Trophoblast cell (in vitro differentiated cells and primary cell): ENCODE measurements around the gene ST6GALNAC3.

Experiments
- DNase-seq, 2 donors: peaks; one replicate each; pipeline ENCODE4 v3.0.0-alpha.2; 2016
- H2AFZ ChIP-seq: 2 replicates; pipeline ENCODE4 v1.6.1; 2013; ENCODE audit warnings: low read length, moderate library complexity, mild to moderate bottlenecking; ENCODE audit not compliant: insufficient read depth, poor library complexity
- H2AK5ac ChIP-seq: 2 replicates; pipeline ENCODE4 v1.6.1; 2013; ENCODE audit warnings: mild to moderate bottlenecking, low read length
- H2BK120ac ChIP-seq: 2 replicates; pipeline ENCODE4 v1.6.1; 2013; ENCODE audit warnings: low read length, mild to moderate bottlenecking, moderate library complexity; ENCODE audit not compliant: insufficient read depth, poor library complexity
- H2BK12ac ChIP-seq: 2 replicates; pipeline ENCODE4 v1.6.1; 2013; ENCODE audit warnings: mild to moderate bottlenecking, low read length, moderate library complexity
- H2BK5ac ChIP-seq: 2 replicates; pipeline ENCODE4 v1.6.1; 2013; ENCODE audit warnings: low read length, low read depth, moderate library complexity, mild to moderate bottlenecking; ENCODE audit not compliant: poor library complexity
- H3K14ac ChIP-seq: 2 replicates; pipeline ENCODE4 v1.6.1; 2013; ENCODE audit warnings: mild to moderate bottlenecking, low read length
- H3K18ac ChIP-seq: 2 replicates; pipeline ENCODE4 v1.6.1; 2013; ENCODE audit warnings: mild to moderate bottlenecking, low read length
- H3K23ac ChIP-seq: 2 replicates; pipeline ENCODE4 v1.6.1; 2013; ENCODE audit warnings: low read length
- H3K27ac ChIP-seq: 2 replicates; pipeline ENCODE4 v1.5.1; 2013; ENCODE audit warnings: low read depth, mild to moderate bottlenecking, inconsistent platforms, low read length, moderate library complexity
- H3K27me3 ChIP-seq: 2 replicates; pipeline ENCODE4 v1.6.1; 2013; ENCODE audit warnings: inconsistent platforms, mild to moderate bottlenecking, low read length, moderate library complexity; ENCODE audit not compliant: insufficient read depth
- H3K36me3 ChIP-seq, 2 experiments: 1 replicate in 1 of 2; 2 replicates in 1 of 2; pipeline ENCODE4 v1.6.1; 2013; ENCODE audit warnings: low read length in 2 of 2, mild to moderate bottlenecking in 2 of 2, moderate library complexity in 1 of 2; ENCODE audit not compliant: insufficient read depth in 2 of 2, control insufficient read depth in 1 of 2
- H3K4ac ChIP-seq: 2 replicates; pipeline ENCODE4 v1.6.1; 2013; ENCODE audit warnings: low read depth, mild to moderate bottlenecking, low read length, moderate library complexity
- H3K4me1 ChIP-seq, 2 experiments: 1 replicate in 1 of 2; 2 replicates in 1 of 2; pipeline ENCODE4 v1.6.1; 2013; ENCODE audit warnings: low read length in 2 of 2, mild to moderate bottlenecking in 2 of 2, moderate library complexity in 1 of 2; ENCODE audit not compliant: insufficient read depth in 2 of 2, control insufficient read depth in 1 of 2
- H3K4me2 ChIP-seq: 2 replicates; pipeline ENCODE4 v1.6.1; 2013; ENCODE audit warnings: inconsistent platforms, mild to moderate bottlenecking, low read length, moderate library complexity
- H3K4me3 ChIP-seq: 2 replicates; pipeline ENCODE4 v1.5.1; 2013; ENCODE audit warnings: mild to moderate bottlenecking, low read depth, low read length, inconsistent platforms
- H3K79me1 ChIP-seq: one replicate; pipeline ENCODE4 v1.6.1; 2013; ENCODE audit warnings: low read length
- H3K79me2 ChIP-seq: 2 replicates; pipeline ENCODE4 v1.6.1; 2013; ENCODE audit warnings: low read length, mild to moderate bottlenecking; ENCODE audit not compliant: control insufficient read depth, insufficient read depth, poor library complexity
- H3K9ac ChIP-seq: 2 replicates; pipeline ENCODE4 v1.6.1; 2013; ENCODE audit warnings: mild to moderate bottlenecking, low read length
- H3K9me3 ChIP-seq: 2 replicates; pipeline ENCODE4 v1.6.1; 2013; ENCODE audit warnings: low read depth, mild to moderate bottlenecking, control low read depth, inconsistent platforms, low read length; ENCODE audit not compliant: insufficient read depth
- H4K12ac ChIP-seq: 2 replicates; pipeline ENCODE4 v1.6.1; 2013; ENCODE audit warnings: low read depth, mild to moderate bottlenecking, low read length, moderate library complexity
- H4K8ac ChIP-seq: 2 replicates; pipeline ENCODE4 v1.6.1; 2013; ENCODE audit warnings: low read depth, mild to moderate bottlenecking, low read length, moderate library complexity
- H4K91ac ChIP-seq: one replicate; pipeline ENCODE4 v1.6.1; 2013; ENCODE audit warnings: low read depth, mild to moderate bottlenecking, low read length, moderate library complexity
- WGBS: extraction: QIAGEN DNeasy Blood & Tissue Kit; methylation state at CpG from one replicate; pipeline ENCODE4 v1.1.7; 2013; ENCODE audit warnings: missing lambda C conversion rate; ENCODE audit not compliant: insufficient read length, insufficient coverage; ENCODE audit errors: extremely low coverage; 5-methylcytosine and 5-hydroxymethylcytosine counted together

Gene ST6GALNAC3

GRCh38 chr1:76546354-76546933 lies 471.9 kb downstream of the ST6GALNAC3 start:
- H3K9ac ChIP-seq, result peak overlapping the region; percentile 75
- peak overlapping the region; percentile 92 for H3K23ac ChIP-seq
- no peak overlapping the region for H4K12ac ChIP-seq
- H2BK120ac ChIP-seq, result no peak overlapping the region
- no peak overlapping the region for H2BK12ac ChIP-seq
- no peak overlapping the region for H3K4me3 ChIP-seq
- no peaks in the 10 kb centered on the region for H3K79me1 ChIP-seq
- no peaks in the 10 kb centered on the region for H3K27me3 ChIP-seq
- H2AFZ ChIP-seq, result no peak overlapping the region
- H2BK5ac ChIP-seq, result no peak overlapping the region
- H2AK5ac ChIP-seq, result no peak overlapping the region
- no peaks in the 10 kb centered on the region for H3K9me3 ChIP-seq
- H3K4me1 ChIP-seq, result no peaks in the 10 kb centered on the region
- H3K4me2 ChIP-seq, result no peak overlapping the region
- H3K36me3 ChIP-seq, result no peaks in the 10 kb centered on the region
- H3K79me2 ChIP-seq, result no peaks in the 10 kb centered on the region
- H3K27ac ChIP-seq, result no peak overlapping the region
- DNase-seq, result no peak
- no peak overlapping the region for H3K14ac ChIP-seq
- H4K91ac ChIP-seq, result no peak overlapping the region
- H4K8ac ChIP-seq, result no peak overlapping the region
- no peak overlapping the region for H3K4ac ChIP-seq
- no CpG with 5 or more reads among the region's 3 CpGs for WGBS
- no peak overlapping the region for H3K18ac ChIP-seq

DNA sequence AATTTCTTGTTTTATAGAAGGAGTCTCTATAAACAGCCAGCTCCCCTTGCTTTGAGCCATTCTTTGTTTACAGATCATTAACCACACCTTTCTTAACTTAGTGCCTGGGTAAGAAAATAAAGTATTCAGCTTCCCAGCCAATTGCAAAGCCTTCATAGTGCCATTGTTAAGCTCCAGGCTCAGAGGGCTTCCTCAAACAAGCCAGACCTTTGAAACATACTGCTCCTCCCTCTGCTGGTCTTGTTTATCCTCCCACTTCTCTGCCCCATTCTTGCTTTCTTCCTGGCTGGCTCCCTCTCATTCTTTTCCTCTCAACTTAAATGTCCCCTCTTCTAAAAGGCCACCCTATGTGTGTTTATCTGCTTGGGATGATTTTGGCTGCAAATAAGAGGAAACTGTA lies 473.4 kb downstream of the ST6GALNAC3 start:
- Histone ChIP-seq H2BK5ac (no peak overlapping the region), H3K18ac (no peak overlapping the region), H3K9ac (no peak overlapping the region), H2BK12ac (no peak overlapping the region), H4K12ac (no peak overlapping the region), H4K91ac (no peak overlapping the region), H2AK5ac (no peak overlapping the region), H3K4me3 (no peak overlapping the region), H3K23ac (no peak overlapping the region), H3K14ac (no peak overlapping the region), H2AFZ (no peak overlapping the region), H3K79me1 (no peaks in the 10 kb centered on the region), H3K36me3 (no peaks in the 10 kb centered on the region), H2BK120ac (no peak overlapping the region), H3K4me2 (no peak overlapping the region), H4K8ac (no peak overlapping the region), H3K9me3 (peaks cover 2% of the 10 kb centered on the region), H3K4me1 (no peaks in the 10 kb centered on the region), H3K27me3 (no peaks in the 10 kb centered on the region), H3K79me2 (no peaks in the 10 kb centered on the region), H3K4ac (no peak overlapping the region), H3K27ac (no peak overlapping the region)
- no peak for DNase-seq

- H2BK12ac ChIP-seq, result no peak overlapping the region
- no peak overlapping the region for H4K8ac ChIP-seq
- no peak overlapping the region for H3K4me2 ChIP-seq
- no peak overlapping the region for H3K9ac ChIP-seq
- H3K36me3 ChIP-seq, result no peaks in the 10 kb centered on the region
- H3K14ac ChIP-seq, result no peak overlapping the region
- no peak overlapping the region for H3K4ac ChIP-seq
- WGBS, result no CpG with 5 or more reads among the region's 4 CpGs
- no peak overlapping the region for H4K91ac ChIP-seq
- no peak overlapping the region for H3K4me3 ChIP-seq
- H3K79me1 ChIP-seq, result no peaks in the 10 kb centered on the region
- no peak overlapping the region for H3K18ac ChIP-seq
- no peak overlapping the region for H3K23ac ChIP-seq
- H2BK5ac ChIP-seq, result no peak overlapping the region
- no peak overlapping the region for H3K27ac ChIP-seq
- H3K4me1 ChIP-seq, result no peaks in the 10 kb centered on the region
- H3K27me3 ChIP-seq, result no peaks in the 10 kb centered on the region
- no peak for DNase-seq
- no peak overlapping the region for H2BK120ac ChIP-seq
- H3K9me3 ChIP-seq, result peaks cover 2% of the 10 kb centered on the region
- no peaks in the 10 kb centered on the region for H3K79me2 ChIP-seq
- H2AFZ ChIP-seq, result no peak overlapping the region
- no peak overlapping the region for H2AK5ac ChIP-seq
- no peak overlapping the region for H4K12ac ChIP-seq
These were observed 474.1 kb downstream of the ST6GALNAC3 start for GRCh38 chr1:76548513-76549100.

DNA sequence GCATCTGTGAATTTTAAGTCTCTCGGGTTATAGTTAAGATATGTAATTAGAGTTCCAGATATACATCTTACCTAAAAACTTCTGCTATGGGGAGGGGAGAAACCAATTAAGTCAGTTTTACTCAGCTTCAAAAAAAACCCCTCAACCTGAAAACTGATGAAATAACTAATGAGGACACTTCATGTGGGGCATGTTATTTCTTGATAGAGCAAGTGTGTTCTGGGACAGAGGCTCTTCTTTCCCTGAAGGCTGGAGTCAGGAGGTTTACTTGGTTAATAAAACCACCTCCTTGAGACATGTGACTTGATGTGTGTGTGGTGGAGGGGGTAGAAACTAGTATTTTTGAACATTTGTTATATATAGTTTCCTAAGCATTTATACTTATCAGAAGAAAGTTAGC lies 479.7 kb downstream of the ST6GALNAC3 start:
- H3K79me1 ChIP-seq, result no peaks in the 10 kb centered on the region
- no peak overlapping the region for H3K4ac ChIP-seq
- H3K9me3 ChIP-seq, result peaks cover 2% of the 10 kb centered on the region
- H3K4me2 ChIP-seq, result no peak overlapping the region
- H2BK5ac ChIP-seq, result no peak overlapping the region
- WGBS, result no CpG with 5 or more reads among the region's 1 CpG
- no peak overlapping the region for H3K9ac ChIP-seq
- H2BK120ac ChIP-seq, result no peak overlapping the region
- H3K36me3 ChIP-seq, result no peaks in the 10 kb centered on the region
- H4K12ac ChIP-seq, result no peak overlapping the region
- no peak overlapping the region for H2AK5ac ChIP-seq
- no peak overlapping the region for H4K91ac ChIP-seq
- no peaks in the 10 kb centered on the region for H3K79me2 ChIP-seq
- no peak overlapping the region for H4K8ac ChIP-seq
- no peak for DNase-seq
- no peak overlapping the region for H2AFZ ChIP-seq
- H3K14ac ChIP-seq, result no peak overlapping the region
- no peak overlapping the region for H3K23ac ChIP-seq
- no peaks in the 10 kb centered on the region for H3K4me1 ChIP-seq
- no peak overlapping the region for H3K27ac ChIP-seq
- no peak overlapping the region for H3K4me3 ChIP-seq
- H2BK12ac ChIP-seq, result no peak overlapping the region
- H3K27me3 ChIP-seq, result no peaks in the 10 kb centered on the region
- H3K18ac ChIP-seq, result no peak overlapping the region
